Mucosa of descending colon (tissue), 3 donors: ENCODE data around the gene UBA6. TPM values are rescaled to one million over a fixed set of nuclear protein-coding genes. Genes with fewer than 3 reads are reported as not detected.

Experiments
- ATAC-seq: fragments of 200-7000 bp; cut with Tn5 transposase; one replicate; pipeline ENCODE4 v1.9.1; 2020; ENCODE audit warnings: mild to moderate bottlenecking, moderate library complexity
- DNase-seq, 3 donors: peaks; one replicate each; pipeline ENCODE4 v3.0.0-alpha.2; 2020
- H3K36me3 ChIP-seq: fragments of 200-600 bp; one replicate; pipeline ENCODE4 v1.8.0; 2021; ENCODE audit warnings: low read depth, mild to moderate bottlenecking
- H3K4me1 ChIP-seq: fragments of 200-600 bp; one replicate; pipeline ENCODE4 v1.8.0; 2021; ENCODE audit warnings: low read depth, mild to moderate bottlenecking
- H3K4me3 ChIP-seq: fragments of 200-600 bp; one replicate; pipeline ENCODE4 v1.8.0; 2021; ENCODE audit warnings: mild to moderate bottlenecking
- H3K9me3 ChIP-seq: fragments of 200-600 bp; one replicate; pipeline ENCODE4 v1.8.0; 2021; ENCODE audit warnings: mild to moderate bottlenecking
- intact Hi-C, 2 donors: fragments of 100-400 bp; cut with DNase I in 1 of 2; cut with micrococcal nuclease in 1 of 2; formaldehyde crosslinking; loops; one replicate each; pipeline versions ENCODE4 v1.11.0 to v1.11.1; 2022; cut with DNase I, micrococcal nuclease
- long read RNA-seq, 2 donors: library from polyadenylated mRNA; unstranded; transcript quantifications; one replicate each; pipeline ENCODE4 v2.0.0, GENCODE V29; 2019 to 2021
- total RNA-seq, 3 donors: library from RNA; stranded (reverse); fragmentation: NEBNext Ultra II Directional in 2 of 3; extraction: Animal tissue kit (Norgen Biotek cat#: 25700) in 2 of 3; gene quantifications; one replicate each; pipeline versions ENCODE4 v1.2.1 to v1.2.4, GENCODE V29; 2021 to 2023
- TF ChIP-seq, protein P1 (sequence below): fragments of 200-600 bp; IDR thresholded peaks from one replicate; pipeline ENCODE4 v1.8.0; 2022; ENCODE audit warnings: antibody characterized with exemption, mild to moderate bottlenecking
- donor health status: DM: no; HTN: no; CAD: no; lungs with moderate emphysema.
- donor health status: DM: no; HTN: no; CAD: no.
- donor health status: DM: no; HTN: yes; CAD: no.

Gene UBA6
- 10 to 100 TPM; 35.1 to 49.2 (median 47.9) TPM for total RNA-seq
- long read RNA-seq, donor 1, full-length matches to known transcripts: 10 of 16 reads
- long read RNA-seq, donor 1, partial matches to known transcripts: 5 of 16 reads
- long read RNA-seq, donor 1, other reads (novel, unspliced or antisense): 1 of 16 reads
- long read RNA-seq, donor 2, full-length matches to known transcripts: 1 of 7 reads
- long read RNA-seq, donor 2, partial matches to known transcripts: 3 of 7 reads
- long read RNA-seq, donor 2, other reads (novel, unspliced or antisense): 3 of 7 reads

DNA sequence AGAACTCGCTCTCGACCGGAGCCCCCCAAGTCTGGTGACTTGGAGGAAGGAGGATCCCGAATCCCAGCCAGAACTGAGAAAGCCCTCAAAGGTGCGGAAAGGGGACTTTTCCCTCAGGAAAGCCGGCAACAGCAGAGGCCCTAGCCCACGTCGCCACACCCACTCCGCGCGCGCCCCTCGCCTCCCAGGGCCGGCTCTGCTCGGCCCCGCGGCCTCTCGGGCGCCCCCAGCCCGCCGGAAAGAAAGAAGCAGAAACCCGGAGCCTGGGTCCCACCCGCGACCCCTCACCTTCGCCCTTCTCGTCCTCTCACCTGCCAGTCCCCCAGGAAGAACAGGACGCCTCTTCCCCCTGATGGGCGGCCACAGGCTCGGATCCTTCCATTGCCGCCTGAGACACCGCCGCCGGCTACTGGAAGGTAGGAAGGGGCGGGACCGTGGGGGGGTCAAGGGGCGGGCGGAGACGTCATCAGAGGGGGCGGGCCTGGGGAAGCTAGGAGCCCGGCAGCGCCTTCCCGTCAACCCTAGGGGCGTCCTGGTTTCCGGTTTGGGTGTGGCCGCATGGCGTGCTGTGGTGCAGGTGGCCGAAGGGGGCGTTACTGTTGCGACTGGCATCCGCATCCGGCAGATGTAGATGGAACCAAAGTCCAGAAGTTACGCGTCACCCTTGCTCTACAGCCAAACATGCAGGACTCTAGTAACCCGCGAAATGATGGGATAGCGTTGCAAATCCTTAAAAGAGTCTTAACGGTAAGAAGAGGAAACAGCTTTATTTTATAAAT, at the start of gene UBA6:
Gene UBA6, minus strand, starts transcription at position 418 of the 779 bp plus-strand sequence. Its CDS starts 36 bp downstream, at position 382.
- ATAC-seq (peak; percentile 99), DNase-seq (peak; percentile 97 to 99 (median 98))
- TF ChIP-seq, protein P1, sequence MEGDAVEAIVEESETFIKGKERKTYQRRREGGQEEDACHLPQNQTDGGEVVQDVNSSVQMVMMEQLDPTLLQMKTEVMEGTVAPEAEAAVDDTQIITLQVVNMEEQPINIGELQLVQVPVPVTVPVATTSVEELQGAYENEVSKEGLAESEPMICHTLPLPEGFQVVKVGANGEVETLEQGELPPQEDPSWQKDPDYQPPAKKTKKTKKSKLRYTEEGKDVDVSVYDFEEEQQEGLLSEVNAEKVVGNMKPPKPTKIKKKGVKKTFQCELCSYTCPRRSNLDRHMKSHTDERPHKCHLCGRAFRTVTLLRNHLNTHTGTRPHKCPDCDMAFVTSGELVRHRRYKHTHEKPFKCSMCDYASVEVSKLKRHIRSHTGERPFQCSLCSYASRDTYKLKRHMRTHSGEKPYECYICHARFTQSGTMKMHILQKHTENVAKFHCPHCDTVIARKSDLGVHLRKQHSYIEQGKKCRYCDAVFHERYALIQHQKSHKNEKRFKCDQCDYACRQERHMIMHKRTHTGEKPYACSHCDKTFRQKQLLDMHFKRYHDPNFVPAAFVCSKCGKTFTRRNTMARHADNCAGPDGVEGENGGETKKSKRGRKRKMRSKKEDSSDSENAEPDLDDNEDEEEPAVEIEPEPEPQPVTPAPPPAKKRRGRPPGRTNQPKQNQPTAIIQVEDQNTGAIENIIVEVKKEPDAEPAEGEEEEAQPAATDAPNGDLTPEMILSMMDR: peak; percentile 61
- H3K9me3 ChIP-seq: no peaks in the 10 kb centered on the region
- intact Hi-C loops: no loop called here
- H3K4me1 ChIP-seq: peaks cover 7% of the 10 kb centered on the region
- peak within 1 kb of the TSS; percentile 87 for H3K4me3 ChIP-seq
- no peaks in the 10 kb centered on the region for H3K36me3 ChIP-seq

- Histone ChIP-seq H3K4me3 (no peak overlapping the region), H3K4me1 (no peaks in the 10 kb centered on the region), H3K9me3 (no peaks in the 10 kb centered on the region), H3K36me3 (no peaks in the 10 kb centered on the region)
- TF ChIP-seq, protein P1: no peak
- intact Hi-C loops: no loop called here
- no peak for ATAC-seq
- no peak for DNase-seq
Measured at GRCh38 chr4:67750691-67751090, 49.7 kb upstream of the UBA6 start.

GRCh38 chr4:67749286-67749685, 48.3 kb upstream of the UBA6 start:
- TF ChIP-seq, protein P1: no peak
- ATAC-seq (no peak), DNase-seq (no peak)
- intact Hi-C loops: no loop called here
- Histone ChIP-seq H3K4me1 (no peaks in the 10 kb centered on the region), H3K9me3 (no peaks in the 10 kb centered on the region), H3K36me3 (no peaks in the 10 kb centered on the region), H3K4me3 (no peak overlapping the region)

DNA sequence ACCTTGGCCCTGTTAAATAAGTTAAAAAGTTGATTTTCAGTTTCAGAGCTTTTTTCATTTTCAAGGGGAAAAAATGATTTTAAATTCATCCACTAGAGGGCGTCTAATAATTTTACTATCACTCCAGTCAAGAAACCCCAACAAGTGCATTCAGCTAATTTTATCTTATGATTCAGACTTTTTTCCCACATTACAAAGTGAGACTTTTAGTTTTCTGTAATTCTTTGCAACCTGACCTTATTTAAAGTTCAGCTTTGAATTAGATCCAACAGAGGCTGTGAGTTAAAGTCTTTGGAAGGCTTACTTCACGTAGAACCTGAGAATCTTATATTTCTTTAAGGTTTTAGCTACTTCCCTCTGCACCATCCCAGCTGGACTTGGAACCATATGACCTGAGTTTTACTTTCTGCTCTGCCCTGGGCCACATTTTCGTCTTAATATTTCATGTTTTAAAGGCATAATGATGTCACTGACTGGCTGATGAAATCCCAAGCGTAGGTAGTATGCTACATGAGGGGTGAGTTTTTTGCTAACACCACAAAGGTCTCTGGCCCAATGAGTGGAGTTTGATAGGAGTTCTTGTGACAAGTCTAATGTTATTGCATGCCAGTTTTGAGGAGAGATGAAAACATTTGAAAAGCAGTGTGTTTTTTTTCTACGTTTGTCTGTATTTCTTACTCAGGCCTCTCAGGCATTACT, 46.0 kb upstream of the UBA6 start:
- ATAC-seq (no peak), DNase-seq (no peak)
- no peaks in the 10 kb centered on the region for H3K4me1 ChIP-seq
- H3K4me3 ChIP-seq: no peak overlapping the region
- TF ChIP-seq, protein P1: peak; percentile 32
- H3K9me3 ChIP-seq: no peaks in the 10 kb centered on the region
- no peaks in the 10 kb centered on the region for H3K36me3 ChIP-seq
- intact Hi-C loops: no loop called here

DNA sequence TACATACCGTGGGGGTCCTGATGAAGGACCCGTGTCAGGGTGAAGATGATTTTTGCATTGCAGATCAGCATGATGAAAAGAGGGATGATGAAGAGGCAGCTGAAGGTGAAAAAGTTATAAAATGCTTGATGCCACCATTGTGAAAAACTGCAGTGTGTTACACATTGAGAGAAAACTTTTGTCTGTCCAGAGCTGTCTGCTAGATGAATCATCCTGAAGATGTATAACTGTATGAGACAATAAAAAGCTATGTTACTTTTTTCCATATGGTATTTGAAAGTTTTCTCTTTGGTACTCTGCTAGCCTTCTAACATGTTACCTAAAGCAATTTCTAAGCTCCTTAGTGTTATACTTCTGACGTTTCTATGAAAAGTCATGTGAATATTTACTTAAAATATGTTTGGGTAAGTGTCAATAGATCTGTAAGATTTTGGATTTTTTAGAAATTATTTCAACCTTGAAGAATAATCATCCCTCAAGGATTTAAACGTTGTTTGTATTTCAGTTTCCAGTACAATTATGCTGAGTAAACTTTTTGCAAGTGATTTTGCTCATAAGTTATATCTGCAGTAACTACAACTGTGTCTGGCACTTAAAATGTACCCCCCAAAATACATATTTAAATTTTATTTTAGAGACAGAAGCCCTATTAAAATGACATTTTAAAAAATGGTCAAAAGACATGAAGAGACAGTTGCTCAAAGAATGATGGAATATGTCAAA, 43.8 kb upstream of the UBA6 start:
- no peaks in the 10 kb centered on the region for H3K36me3 ChIP-seq
- TF ChIP-seq, protein P1: no peak
- DNase-seq: no peak
- H3K9me3 ChIP-seq: no peaks in the 10 kb centered on the region
- no peak overlapping the region for H3K4me3 ChIP-seq
- intact Hi-C loops: no loop called here
- ATAC-seq: no peak
- no peaks in the 10 kb centered on the region for H3K4me1 ChIP-seq
